GM19397 (cell line): ENCODE measurements around the gene UNG.
A peak's percentile ranks its signal among the peaks of the same experiment; 100 is the strongest.

Experiments used
- ATAC-seq: cut with Tn5 transposase; IDR thresholded peaks from one replicate; pipeline ENCODE4 v1.9.1; 2021; ENCODE audit warnings: mild to moderate bottlenecking, moderate library complexity; ENCODE audit not compliant: unreplicated experiment

The UNG gene

GRCh38 chr12:109088818-109089217 lies 8.6 kb upstream of the UNG start:
- ATAC-seq = no peak

- no peak for ATAC-seq
Measured at GRCh38 chr12:109089683-109090082, 7.7 kb upstream of the UNG start.

- no peak for ATAC-seq
Measured at GRCh38 chr12:109092497-109093021, 4.8 kb upstream of the UNG start.

- peak; percentile 65 for ATAC-seq
Measured at GRCh38 chr12:109093022-109093918, 4.1 kb upstream of the UNG start, which contains the start of gene ALKBH2. TSS of gene ALKBH2 (minus strand) at chr12:109093472. CDS start at chr12:109092786, 686 bp downstream.

- no peak for ATAC-seq
Measured at GRCh38 chr12:109097140-109097434, 310 bp upstream of the UNG start.

- peak; percentile 25 for ATAC-seq
Measured at GRCh38 chr12:109098183-109098604, 797 bp downstream of the UNG start.

- ATAC-seq = no peak
Measured at GRCh38 chr12:109098651-109099050, 1.3 kb downstream of the UNG start.

- ATAC-seq = no peak
Measured at GRCh38 chr12:109099431-109100020, 2.1 kb downstream of the UNG start.

GRCh38 chr12:109100741-109101140 lies 3.3 kb downstream of the UNG start:
- ATAC-seq = no peak

GRCh38 chr12:109102491-109102890 lies 5.1 kb downstream of the UNG start:
- no peak for ATAC-seq

- ATAC-seq = no peak
Measured at GRCh38 chr12:109105176-109105575, 7.8 kb downstream of the UNG start.

- no peak for ATAC-seq
Measured at GRCh38 chr12:109109746-109110350, 12.5 kb downstream of the UNG start.

GRCh38 chr12:109110988-109111495 lies 13.6 kb downstream of the UNG start:
- no peak for ATAC-seq

- no peak for ATAC-seq
Measured at GRCh38 chr12:109112720-109113465, 15.5 kb downstream of the UNG start.

- ATAC-seq = no peak
Measured at GRCh38 chr12:109113661-109114321, 16.4 kb downstream of the UNG start.

- no peak for ATAC-seq
Measured at GRCh38 chr12:109114644-109115043, 17.2 kb downstream of the UNG start.

- no peak for ATAC-seq
Measured at GRCh38 chr12:109115404-109115757, 18.0 kb downstream of the UNG start.

GRCh38 chr12:109115758-109116610 lies 18.6 kb downstream of the UNG start, which contains the start of gene ACACB:
TSS of gene ACACB (plus strand) at chr12:109116587. CDS start at chr12:109139406, 22,819 bp downstream.
- no peak for ATAC-seq

GRCh38 chr12:109116611-109116949 lies 19.2 kb downstream of the UNG start:
- no peak for ATAC-seq
